Endothelial cell of umbilical vein (primary cell): ENCODE measurements around the gene MFN2. TPM values are rescaled to one million over a fixed set of nuclear protein-coding genes. Genes with fewer than 3 reads are reported as not detected.

Source experiments
- BruUV-seq: library from RNA; stranded (reverse); fragments of 400-500 nt; replicated peaks from 2 replicates; lab custom pipeline; 2021; lab: Mats Ljungman, UMichigan
- CTCF ChIA-PET: fragments of 300-600, 350-600 bp; sonication (Branson Sonifier 250); formaldehyde crosslinking; loops from one replicate; lab custom pipeline; 2021; ENCODE audit warnings: antibody characterized with exemption, inconsistent platforms; lab: Charles Lee
- POLR2A ChIA-PET: fragments of 300-600, 350-600 bp; sonication (Branson Sonifier 250); formaldehyde crosslinking; loops from one replicate; lab custom pipeline; 2021; ENCODE audit warnings: antibody characterized with exemption, inconsistent platforms; lab: Charles Lee
- DNase-seq: peaks from one replicate; pipeline ENCODE4 v3.0.0-alpha.2; 2011; ENCODE audit warnings: low read depth, low spot score
- FAIRE-seq: peaks from 2 replicates; lab custom pipeline; 2011; peaks lifted over from hg19 to GRCh38; lab: Jason Lieb, UNC
- H2AFZ ChIP-seq: 2 replicates; pipeline ENCODE4 v1.6.0; 2012; ENCODE audit warnings: low read depth, low read length, control low read depth, inconsistent platforms
- H3K27ac ChIP-seq: 2 replicates; pipeline ENCODE4 v1.5.1; 2011; ENCODE audit warnings: low read depth, mild to moderate bottlenecking, control low read depth, low read length, moderate library complexity; ENCODE audit not compliant: insufficient read depth
- H3K27me3 ChIP-seq, 2 experiments: 2 replicates each; pipeline versions ENCODE4 v1.6.0 to v1.6.1; 2011; ENCODE audit warnings: low read length in 2 of 2, mixed read lengths in 1 of 2; ENCODE audit not compliant: control insufficient read depth in 2 of 2, insufficient read depth in 2 of 2
- H3K36me3 ChIP-seq, 2 experiments: 2 replicates in 1 of 2; 3 replicates in 1 of 2; pipeline ENCODE4 v1.5.1; 2011; ENCODE audit warnings: low read length in 2 of 2, mild to moderate bottlenecking in 1 of 2, moderate library complexity in 1 of 2; ENCODE audit not compliant: control insufficient read depth in 2 of 2, insufficient read depth in 2 of 2; ENCODE audit errors: extremely low read depth in 1 of 2
- H3K4me1 ChIP-seq: 3 replicates; pipeline ENCODE4 v1.5.1; 2011; ENCODE audit warnings: mild to moderate bottlenecking, low read length; ENCODE audit not compliant: control insufficient read depth, insufficient read depth; ENCODE audit errors: extremely low read depth
- H3K4me2 ChIP-seq: 2 replicates; pipeline ENCODE4 v1.6.1; 2011; ENCODE audit warnings: low read length, control low read depth, mixed read lengths; ENCODE audit not compliant: insufficient read depth
- H3K4me3 ChIP-seq, 3 experiments: fragments of 200-600 bp in 1 of 3; sonication (generic), shearing (Covaris generic) in 1 of 3; replicated peaks in 1 of 3; 2 replicates each; pipeline ENCODE4 v1.5.1; 2011 to 2016; ENCODE audit warnings: control low read depth in 3 of 3, low read length in 3 of 3, mild to moderate bottlenecking in 2 of 3, inconsistent platforms in 1 of 3, low read depth in 1 of 3, moderate library complexity in 1 of 3; ENCODE audit not compliant: insufficient read depth in 1 of 3
- H3K79me2 ChIP-seq: 2 replicates; pipeline ENCODE4 v1.6.0; 2012; ENCODE audit warnings: low read length, inconsistent platforms; ENCODE audit not compliant: control insufficient read depth, insufficient read depth
- H3K9ac ChIP-seq: replicated peaks from 2 replicates; pipeline ENCODE3; 2011; ENCODE audit warnings: low read length, control low read depth; ENCODE audit not compliant: insufficient read depth; ENCODE audit errors: extremely low read depth
- H3K9me1 ChIP-seq: replicated peaks from 3 replicates; pipeline ENCODE4 v1.6.0; 2011; ENCODE audit warnings: mild to moderate bottlenecking, low read length; ENCODE audit not compliant: control insufficient read depth, insufficient read depth; ENCODE audit errors: extremely low read depth
- H3K9me3 ChIP-seq: replicated peaks from 2 replicates; pipeline ENCODE4 v1.5.1; 2012; ENCODE audit warnings: low read length, inconsistent platforms; ENCODE audit not compliant: control insufficient read depth, insufficient read depth
- H4K20me1 ChIP-seq: replicated peaks from 2 replicates; pipeline ENCODE3; 2011; ENCODE audit warnings: mild to moderate bottlenecking, low read length; ENCODE audit not compliant: control insufficient read depth, insufficient read depth; ENCODE audit errors: extremely low read depth
- CTCF ChIP-seq, 2 donors: IDR thresholded peaks; 1 replicate in 1 of 2; 2 replicates in 1 of 2; pipeline ENCODE4 v1.5.1; 2011; ENCODE audit warnings: low read length in 2 of 2, mild to moderate bottlenecking in 2 of 2, moderate library complexity in 2 of 2, control low read depth in 1 of 2, inconsistent platforms in 1 of 2, low read depth in 1 of 2; ENCODE audit not compliant: insufficient read depth in 1 of 2; ENCODE audit errors: extremely low read depth in 1 of 2
- EZH2 ChIP-seq: IDR thresholded peaks from 2 replicates; pipeline ENCODE4 v1.6.1; 2012; ENCODE audit warnings: borderline replicate concordance, low read depth, mild to moderate bottlenecking, moderate library complexity, low read length, inconsistent platforms; ENCODE audit not compliant: severe bottlenecking
- FOS ChIP-seq: IDR thresholded peaks from 2 replicates; pipeline ENCODE4 v1.6.1; 2011; ENCODE audit warnings: mild to moderate bottlenecking, low read length, moderate library complexity, borderline replicate concordance; ENCODE audit not compliant: insufficient read depth
- GATA2 ChIP-seq: IDR thresholded peaks from 2 replicates; pipeline ENCODE4 v1.7.0; 2011; ENCODE audit warnings: low read depth, mild to moderate bottlenecking, moderate library complexity, mixed read lengths, low read length; ENCODE audit not compliant: insufficient read length, insufficient read depth
- JUN ChIP-seq: IDR thresholded peaks from 2 replicates; pipeline ENCODE4 v1.6.1; 2011; ENCODE audit warnings: borderline replicate concordance, low read depth; ENCODE audit not compliant: insufficient read length, insufficient read depth
- MAX ChIP-seq: IDR thresholded peaks from 2 replicates; pipeline ENCODE4 v1.6.1; 2011; ENCODE audit not compliant: insufficient read depth, insufficient read length
- MYC ChIP-seq: IDR thresholded peaks from one replicate; pipeline ENCODE4 v1.6.1; 2011; ENCODE audit warnings: mild to moderate bottlenecking, low read depth, low read length
- POLR2A ChIP-seq: IDR thresholded peaks from 2 replicates; pipeline ENCODE4 v1.6.1; 2012; ENCODE audit warnings: low read depth, mild to moderate bottlenecking, control low read depth, low read length
- POLR2AphosphoS5 ChIP-seq: IDR thresholded peaks from 2 replicates; pipeline ENCODE4 v1.6.1; 2012; ENCODE audit warnings: low read depth, mild to moderate bottlenecking, control low read depth, low read length, moderate library complexity; ENCODE audit not compliant: insufficient read depth
- dilution Hi-C: fragments of 300-500 bp; cut with MboI; formaldehyde crosslinking; loops from one replicate; pipeline ENCODE4 v1.15.0; 2019; ENCODE audit warnings: low sequenced_read_pairs; ENCODE audit not compliant: extremely low pct_ligation_motif_present
- intact Hi-C: fragments of 100-400 bp; cut with micrococcal nuclease; formaldehyde crosslinking; loops from one replicate; pipeline ENCODE4 v1.10.0; 2022
- polyA plus RNA-seq, 4 experiments: library from polyadenylated mRNA; depleted of rRNA in 3 of 4; stranded (reverse) in 3 of 4; unstranded in 1 of 4; fragments of >200 nt; gene quantifications; 2 replicates each; pipeline versions ENCODE4 v1.2.1 to v1.2.3, GENCODE V29; 2011 to 2012; ENCODE audit warnings: missing spikeins in 1 of 4
- total RNA-seq: library from RNA; stranded (reverse); gene quantifications from 2 replicates; pipeline ENCODE4 v1.2.3, GENCODE V29; 2021

The MFN2 gene
- total and polyA plus RNA-seq, 2 donors (not counting 3 experiments of a cell fraction or from before 2014, with no cell fraction given) = 51.4 to 82.4 TPM

DNA sequence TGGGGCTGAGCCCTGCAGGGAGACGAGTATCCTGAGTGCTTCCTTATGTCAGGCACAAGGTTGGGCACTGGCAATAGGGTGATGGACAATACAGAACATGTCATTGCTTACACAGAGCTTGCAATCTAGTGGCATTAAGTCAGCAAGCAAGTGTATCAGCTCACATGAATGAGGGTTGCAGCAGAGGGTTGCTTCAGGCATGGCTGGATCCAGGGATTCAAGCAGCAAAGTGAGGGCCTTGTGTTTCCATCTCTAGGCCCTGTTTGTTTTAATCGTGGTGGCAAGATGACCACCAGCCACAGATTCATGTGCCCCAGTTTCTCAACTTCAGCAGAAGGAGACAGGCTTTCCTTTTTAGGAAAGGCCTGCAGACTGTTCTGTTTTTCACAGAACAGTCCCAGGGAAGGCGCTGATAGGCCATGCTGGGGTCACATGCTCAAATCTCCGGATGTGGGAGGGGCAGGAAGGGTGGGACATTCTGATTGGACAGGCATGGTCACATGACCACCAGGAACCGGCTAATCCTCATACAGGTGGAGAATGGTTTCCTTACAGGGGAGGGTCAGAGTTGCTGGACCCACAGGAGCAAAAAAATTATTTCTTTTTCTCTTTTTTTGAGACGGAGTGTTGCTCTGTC, 31.3 kb upstream of the MFN2 start:
- no peaks in the 10 kb centered on the region for H3K4me1 ChIP-seq
- ChIA-PET POLR2A (no interaction called here), CTCF (interaction anchor here (1.2 kb wide), 1 partner anchor 18 kb away, joined by 4 read pairs; no protein-coding TSS in a partner anchor)
- no TSS peak for BruUV-seq
- no peak overlapping the region for H2AFZ ChIP-seq
- H3K4me3 ChIP-seq = no peak overlapping the region
- dilution Hi-C loops = no loop called here
- no peaks in the 10 kb centered on the region for H3K9me1 ChIP-seq
- TF ChIP-seq FOS (no peak), EZH2 (no peak), MAX (no peak), POLR2AphosphoS5 (no peak), GATA2 (no peak), JUN (no peak), POLR2A (no peak), CTCF (IDR thresholded peaks at IDR 0.05; ENCODE audit: extremely low read depth in 1 of 2, insufficient read depth in 1 of 2, low read depth in 1 of 2, low read length in 2 of 2) (no peak), MYC (no peak)
- H3K27me3 ChIP-seq = no peaks in the 10 kb centered on the region
- peaks cover 7 to 23% of the 10 kb centered on the region in 2 experiments for H3K36me3 ChIP-seq
- no peak overlapping the region for H3K4me2 ChIP-seq
- no peak for FAIRE-seq
- peak; percentile 30 for DNase-seq
- intact Hi-C loops = no loop called here
- H4K20me1 ChIP-seq = no peaks in the 10 kb centered on the region
- H3K79me2 ChIP-seq = no peaks in the 10 kb centered on the region
- no peaks in the 10 kb centered on the region for H3K9me3 ChIP-seq
- no peak overlapping the region for H3K9ac ChIP-seq
- no peak overlapping the region for H3K27ac ChIP-seq
